MCF 10A (cell line): ENCODE results near the gene ITGAE. TPM values are rescaled to one million over a fixed set of nuclear protein-coding genes. Genes with fewer than 3 reads are reported as not detected.

Experiments
- BruUV-seq: library from RNA; stranded (reverse); fragments of 400-500 nt; replicated peaks from 2 replicates; lab custom pipeline; 2021; lab: Mats Ljungman, UMichigan
- CTCF ChIA-PET: fragments of 300-600 bp; sonication (Branson Sonifier 250); formaldehyde crosslinking; extraction: SDS; loops from one replicate; lab custom pipeline; 2021; ENCODE audit warnings: antibody characterized with exemption, inconsistent platforms; lab: Yijun Ruan, JAX
- POLR2A ChIA-PET: fragments of 300-600, 350-650 bp; sonication (Branson Sonifier 250); formaldehyde crosslinking; extraction: SDS; loops from one replicate; lab custom pipeline; 2020; ENCODE audit warnings: antibody characterized with exemption, inconsistent platforms; lab: Yijun Ruan, JAX
- DNase-seq: peaks from one replicate; pipeline ENCODE4 v3.0.0-alpha.2; 2018; ENCODE audit not compliant: unreplicated experiment
- H3K27ac Mint-ChIP-seq: one replicate; pipeline ENCODE4 v1.8.0; 2022; ENCODE audit warnings: mild to moderate bottlenecking, low read depth, mixed read lengths; ENCODE audit not compliant: unreplicated experiment
- H3K27me3 Mint-ChIP-seq: one replicate; pipeline ENCODE4 v1.8.0; 2022; ENCODE audit warnings: mixed read lengths; ENCODE audit not compliant: insufficient read depth, unreplicated experiment
- H3K36me3 Mint-ChIP-seq: one replicate; pipeline ENCODE4 v1.8.0; 2022; ENCODE audit warnings: mild to moderate bottlenecking, moderate library complexity, mixed read lengths; ENCODE audit not compliant: insufficient read depth, unreplicated experiment
- H3K4me1 Mint-ChIP-seq: one replicate; pipeline ENCODE4 v1.8.0; 2022; ENCODE audit warnings: mixed read lengths; ENCODE audit not compliant: insufficient read depth, unreplicated experiment
- H3K4me3 Mint-ChIP-seq: one replicate; pipeline ENCODE4 v1.8.0; 2022; ENCODE audit warnings: mild to moderate bottlenecking, moderate library complexity, mixed read lengths; ENCODE audit not compliant: unreplicated experiment
- H3K9me3 Mint-ChIP-seq: one replicate; pipeline ENCODE4 v1.8.0; 2022; ENCODE audit warnings: mixed read lengths; ENCODE audit not compliant: unreplicated experiment
- CTCF ChIP-seq: fragments of 200-600 bp; IDR thresholded peaks from one replicate; pipeline ENCODE4 v1.8.0; 2022; ENCODE audit warnings: antibody characterized with exemption, mild to moderate bottlenecking; ENCODE audit not compliant: unreplicated experiment
- intact Hi-C: fragments of 100-400 bp; cut with micrococcal nuclease; formaldehyde crosslinking; loops from 2 replicates; pipeline ENCODE4 v1.14.1; 2022
- total RNA-seq: library from RNA; stranded (reverse); gene quantifications from 2 replicates; pipeline ENCODE4 v1.2.3, GENCODE V29; 2022

The ITGAE gene
- total RNA-seq, 1 experiment from 2014 or later, result 26.6 TPM

- H3K27me3 Mint-ChIP-seq, result no peaks in the 10 kb centered on the region
- TF ChIP-seq CTCF, result no peak
- DNase-seq, result no peak
- no peaks in the 10 kb centered on the region for H3K4me1 Mint-ChIP-seq
- no peak overlapping the region for H3K4me3 Mint-ChIP-seq
- ChIA-PET POLR2A (no interaction called here), CTCF (interaction anchor here (1.0 to 4.3 kb wide), 3 partner anchors 13 to 80 kb away, joined by 4 to 35 read pairs (median 7); no protein-coding TSS in a partner anchor)
- no peak overlapping the region for H3K27ac Mint-ChIP-seq
- peaks cover 84% of the 10 kb centered on the region for H3K36me3 Mint-ChIP-seq
- intact Hi-C loops, result no loop called here
- BruUV-seq, result no TSS peak
- H3K9me3 Mint-ChIP-seq, result no peaks in the 10 kb centered on the region
Observed at GRCh38 chr17:3815122-3815521, 14.1 kb upstream of the ITGAE start.

GRCh38 chr17:3814361-3814760, 13.4 kb upstream of the ITGAE start:
- POLR2A ChIA-PET, result no interaction called here
- no TSS peak for BruUV-seq
- no peak for TF ChIP-seq CTCF

GRCh38 chr17:3813171-3813570, 12.2 kb upstream of the ITGAE start:
- BruUV-seq, result no TSS peak
- no peaks in the 10 kb centered on the region for H3K9me3 Mint-ChIP-seq
- ChIA-PET CTCF (interaction anchor here (0.7 kb wide), 1 partner anchor 14 kb away, joined by 3 read pairs; no protein-coding TSS in a partner anchor), POLR2A (no interaction called here)
- no peak overlapping the region for H3K27ac Mint-ChIP-seq
- no peak for TF ChIP-seq CTCF
- no peak overlapping the region for H3K4me3 Mint-ChIP-seq
- H3K27me3 Mint-ChIP-seq, result no peaks in the 10 kb centered on the region
- intact Hi-C loops, result no loop called here
- no peaks in the 10 kb centered on the region for H3K4me1 Mint-ChIP-seq
- DNase-seq, result no peak
- H3K36me3 Mint-ChIP-seq, result peaks cover 70% of the 10 kb centered on the region

More at GRCh38 chr17:3814361-3814760, 13.4 kb upstream of the ITGAE start:
- intact Hi-C loops, result no loop called here
- no peaks in the 10 kb centered on the region for H3K4me1 Mint-ChIP-seq
- H3K9me3 Mint-ChIP-seq, result no peaks in the 10 kb centered on the region
- H3K4me3 Mint-ChIP-seq, result no peak overlapping the region
- no peak overlapping the region for H3K27ac Mint-ChIP-seq
- CTCF ChIA-PET, result interaction anchor here (1.0 to 4.3 kb wide), 2 partner anchors 13 to 77 kb away, joined by 7 to 35 read pairs; no protein-coding TSS in a partner anchor
- no peaks in the 10 kb centered on the region for H3K27me3 Mint-ChIP-seq
- no peak for DNase-seq
- peaks cover 76% of the 10 kb centered on the region for H3K36me3 Mint-ChIP-seq

DNA sequence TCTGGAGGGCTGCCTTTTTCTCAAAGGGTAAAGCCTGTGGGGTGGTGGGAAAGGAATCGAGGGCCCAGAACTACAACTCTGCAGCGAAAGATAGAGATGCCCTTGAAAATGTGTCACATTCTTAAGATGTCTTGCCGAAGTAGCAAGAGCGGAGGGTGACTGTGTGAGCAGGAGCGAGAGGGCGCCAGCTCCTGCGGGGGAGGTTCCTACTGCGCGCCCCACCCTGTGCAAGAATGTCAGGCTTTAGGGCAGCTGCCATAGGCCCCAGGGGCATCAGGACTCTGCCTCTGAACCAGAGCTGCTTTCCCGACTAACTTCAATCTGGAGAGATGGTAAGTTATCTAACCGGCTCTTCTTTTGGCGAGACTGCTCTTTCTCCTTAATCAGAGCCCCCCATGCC, 11.8 kb upstream of the ITGAE start:
- TF ChIP-seq CTCF, result no peak
- POLR2A ChIA-PET, result interaction anchor here (0.6 kb wide), 1 partner anchor 154 kb away, joined by 3 read pairs; no protein-coding TSS in a partner anchor
- no TSS peak for BruUV-seq
- intact Hi-C loops, result no loop called here
- CTCF ChIA-PET, result interaction anchor here (0.7 kb wide), 1 partner anchor 15 kb away, joined by 3 read pairs; no protein-coding TSS in a partner anchor
- no peaks in the 10 kb centered on the region for H3K9me3 Mint-ChIP-seq
- H3K27ac Mint-ChIP-seq, result no peak overlapping the region
- DNase-seq, result no peak
- H3K4me3 Mint-ChIP-seq, result no peak overlapping the region
- H3K27me3 Mint-ChIP-seq, result no peaks in the 10 kb centered on the region
- H3K4me1 Mint-ChIP-seq, result no peaks in the 10 kb centered on the region
- peaks cover 72% of the 10 kb centered on the region for H3K36me3 Mint-ChIP-seq
